Measurements from ENCODE around the gene GCC1.

DNA sequence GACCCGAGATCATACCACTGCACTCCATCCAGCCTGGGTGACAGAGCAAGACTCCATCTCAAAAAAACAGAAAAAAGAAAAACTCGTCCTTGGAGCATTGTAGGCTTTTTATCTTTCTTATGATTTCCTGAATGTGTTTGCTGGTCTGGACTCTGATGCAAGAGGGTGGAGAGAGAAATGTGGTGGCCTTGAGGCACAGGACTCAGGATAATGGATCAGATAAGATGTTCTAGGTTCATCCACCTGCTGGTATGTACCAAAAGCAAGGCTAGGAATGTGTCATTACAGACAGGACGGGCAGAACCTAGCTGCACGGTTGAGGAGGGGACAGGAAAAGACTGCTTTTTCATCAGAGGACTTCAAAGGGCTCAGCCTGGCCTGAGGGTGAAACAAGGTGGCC is 33.5 kb downstream of the GCC1 start:
- TF ChIP-seq EP300 (IDR thresholded peaks at IDR 0.05): no peak
- no peak for TF ChIP-seq POLR2A (IDR thresholded peaks at IDR 0.05)
